Measurements from ENCODE around the gene MAPKAPK5.

DNA sequence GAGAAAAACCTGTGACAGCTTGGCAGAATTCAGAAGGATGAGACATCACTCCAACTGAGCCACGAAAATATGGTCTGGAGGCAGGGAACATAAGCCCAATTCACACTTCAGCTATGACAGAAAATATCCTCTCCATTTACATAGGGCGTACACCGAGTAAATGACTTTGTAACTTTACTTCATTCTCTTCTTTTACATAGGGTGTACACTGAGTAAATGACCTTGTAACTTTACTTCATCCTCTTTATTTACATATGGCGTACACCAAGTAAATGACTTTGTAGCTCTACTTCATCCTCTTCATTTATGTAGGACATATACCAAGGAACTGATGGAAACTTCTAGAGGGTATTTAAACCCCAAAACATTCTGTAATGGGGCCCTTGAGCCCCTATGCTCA, 14.1 kb upstream of the MAPKAPK5 start:
- no peak for TF ChIP-seq EZH2 (IDR thresholded peaks at IDR 0.05; ENCODE audit: borderline replicate concordance, low read depth, low read length, severe bottlenecking)
- TF ChIP-seq POLR2A (IDR thresholded peaks at IDR 0.05; ENCODE audit: low read depth, low read length), result no peak

Measured in endothelial cell of umbilical vein (primary cell).